Caki2 (cell line): ENCODE data around the gene FGF14. TPM values are rescaled to one million over a fixed set of nuclear protein-coding genes. Genes with fewer than 3 reads are reported as not detected.

Experiments
- DNase-seq: peaks from one replicate; pipeline ENCODE4 v3.0.0-alpha.2; 2015; ENCODE audit warnings: low read depth
- in situ Hi-C: cut with HindIII; loops from 2 replicates; pipeline ENCODE4 v1.10.0; 2016; ENCODE audit warnings: low sequenced_read_pairs, low pct_unique_long_range_greater_than_20kb, mixed read lengths
- total RNA-seq: library from RNA; depleted of rRNA; stranded (reverse); fragments of >200 nt; shearing (Covaris generic); gene quantifications from 2 replicates; pipeline ENCODE4 v1.2.3, GENCODE V29; 2014; ENCODE audit warnings: low replicate concordance; rRNA removed

Gene FGF14
- total RNA-seq, 1 experiment from 2014 or later, result not detected

GRCh38 chr13:101673360-101674105 lies 728.3 kb downstream of the FGF14 start:
- in situ Hi-C loops, result no loop called here
- DNase-seq, result no peak

GRCh38 chr13:101661839-101662238 lies 740.0 kb downstream of the FGF14 start:
- no peak for DNase-seq
- in situ Hi-C loops, result no loop called here

Other genes starting within 250 kb of the FGF14 start
- 18.7 and 19.5 TPM in 2 replicates for gene TPP2, start 194.9 kb upstream of the FGF14 start, total RNA-seq